H1 (cell line): ENCODE data around the gene AK5. TPM values are rescaled to one million over a fixed set of nuclear protein-coding genes. Genes with fewer than 3 reads are reported as not detected.

Source experiments
- CTCF ChIA-PET: fragments of 300-600 bp; sonication (Branson Sonifier 250); formaldehyde crosslinking; loops from one replicate; lab custom pipeline; 2021; ENCODE audit not compliant: partially characterized antibody; lab: Charles Lee
- POLR2A ChIA-PET: fragments of 300-600 bp; sonication (Branson Sonifier 250); formaldehyde crosslinking; loops from one replicate; lab custom pipeline; 2021; ENCODE audit warnings: inconsistent platforms; ENCODE audit not compliant: partially characterized antibody; lab: Charles Lee
- DNase-seq, 2 experiments: peaks; one replicate each; pipeline versions ENCODE4 v3.0.0 to v3.0.0-alpha.2; 2010 to 2022; ENCODE audit warnings: low spot score in 2 of 2, low read depth in 1 of 2, mixed read lengths in 1 of 2
- FAIRE-seq: peaks from 2 replicates; lab custom pipeline; 2011; peaks lifted over from hg19 to GRCh38; lab: Jason Lieb, UNC
- H2AFZ ChIP-seq: 2 replicates; pipeline ENCODE4 v1.8.1; 2012; ENCODE audit warnings: low read length, inconsistent platforms
- H2AK5ac ChIP-seq: 2 replicates; pipeline ENCODE4 v1.6.1; 2013; ENCODE audit warnings: low read depth, low read length
- H2BK120ac ChIP-seq: replicated peaks from 2 replicates; pipeline ENCODE3; 2013; ENCODE audit warnings: low read depth, low read length, inconsistent platforms
- H2BK12ac ChIP-seq: 2 replicates; pipeline ENCODE4 v1.6.1; 2013; ENCODE audit warnings: low read depth, low read length
- H2BK15ac ChIP-seq: 2 replicates; pipeline ENCODE4 v1.6.1; 2013; ENCODE audit warnings: low read length
- H2BK20ac ChIP-seq: 2 replicates; pipeline ENCODE4 v1.6.1; 2013; ENCODE audit warnings: low read length
- H2BK5ac ChIP-seq: 2 replicates; pipeline ENCODE4 v1.6.1; 2013; ENCODE audit warnings: low read depth, low read length
- H3K14ac ChIP-seq: 2 replicates; pipeline ENCODE4 v1.6.1; 2013; ENCODE audit warnings: inconsistent platforms; ENCODE audit not compliant: insufficient read length
- H3K18ac ChIP-seq: 2 replicates; pipeline ENCODE4 v1.6.1; 2013; ENCODE audit warnings: low read length; ENCODE audit errors: extremely low read depth
- H3K23ac ChIP-seq: 2 replicates; pipeline ENCODE4 v1.6.1; 2013; ENCODE audit warnings: inconsistent platforms; ENCODE audit not compliant: insufficient read length
- H3K23me2 ChIP-seq: 2 replicates; pipeline ENCODE4 v1.6.1; 2013; ENCODE audit warnings: low read depth, low read length
- H3K27ac ChIP-seq: 2 replicates; pipeline ENCODE4 v1.6.1; 2011; ENCODE audit warnings: low read depth, low read length, inconsistent platforms
- H3K27me3 ChIP-seq, 4 experiments: replicated peaks in 1 of 4; 1 replicate in 1 of 4; 2 replicates in 3 of 4; pipeline versions ENCODE4 v1.6.1 to v1.8.1; 2011 to 2013; ENCODE audit warnings: low read length in 3 of 4, mild to moderate bottlenecking in 3 of 4, inconsistent platforms in 2 of 4, mixed read lengths in 2 of 4, moderate library complexity in 1 of 4; ENCODE audit not compliant: control insufficient read depth in 3 of 4, insufficient read depth in 3 of 4; ENCODE audit errors: extremely low read depth in 1 of 4
- H3K36me3 ChIP-seq, 4 experiments: 2 replicates each; pipeline versions ENCODE4 v1.6.1 to v1.8.1; 2011 to 2013; ENCODE audit warnings: mild to moderate bottlenecking in 4 of 4, low read length in 3 of 4, moderate library complexity in 2 of 4, control low read depth in 1 of 4, inconsistent platforms in 1 of 4; ENCODE audit not compliant: insufficient read depth in 4 of 4, control insufficient read depth in 2 of 4
- H3K4ac ChIP-seq: replicated peaks from 2 replicates; pipeline ENCODE3; 2013; ENCODE audit warnings: low read length, low read depth, mixed read lengths, inconsistent platforms; ENCODE audit not compliant: insufficient read length
- H3K4me1 ChIP-seq, 4 experiments: replicated peaks in 1 of 4; 1 replicate in 1 of 4; 2 replicates in 3 of 4; pipeline versions ENCODE4 v1.6.1 to v1.8.1; 2011 to 2013; ENCODE audit warnings: low read length in 3 of 4, inconsistent platforms in 2 of 4, mixed read lengths in 1 of 4; ENCODE audit not compliant: insufficient read depth in 4 of 4, control insufficient read depth in 3 of 4
- H3K4me2 ChIP-seq, 2 experiments: 2 replicates each; pipeline versions ENCODE4 v1.6.1 to v1.8.1; 2011 to 2013; ENCODE audit warnings: low read depth in 2 of 2, low read length in 2 of 2, control low read depth in 1 of 2, inconsistent platforms in 1 of 2, mild to moderate bottlenecking in 1 of 2; ENCODE audit not compliant: insufficient read depth in 1 of 2
- H3K4me3 ChIP-seq, 4 experiments: fragments of 200-600, 300-600 bp in 1 of 4; sonication (generic), shearing (Covaris generic), sonication (Bioruptor Twin) in 1 of 4; 2 replicates each; pipeline versions ENCODE4 v1.5.1 to v1.8.1; 2011 to 2016; ENCODE audit warnings: low read length in 4 of 4, low read depth in 3 of 4, control low read depth in 2 of 4, inconsistent platforms in 2 of 4, mild to moderate bottlenecking in 2 of 4, mixed read lengths in 1 of 4, moderate library complexity in 1 of 4; ENCODE audit not compliant: insufficient read depth in 2 of 4; ENCODE audit errors: extremely low read depth in 1 of 4
- H3K56ac ChIP-seq: replicated peaks from 2 replicates; pipeline ENCODE3; 2013; ENCODE audit warnings: low read depth, mild to moderate bottlenecking, mixed read lengths, low read length, inconsistent platforms; ENCODE audit not compliant: insufficient read length
- H3K79me1 ChIP-seq: 2 replicates; pipeline ENCODE4 v1.6.1; 2013; ENCODE audit warnings: low read depth, low read length, control low read depth
- H3K79me2 ChIP-seq, 2 experiments: 2 replicates each; pipeline versions ENCODE4 v1.6.1 to v1.8.1; 2012 to 2013; ENCODE audit warnings: low read length in 2 of 2, mild to moderate bottlenecking in 2 of 2, inconsistent platforms in 1 of 2; ENCODE audit not compliant: insufficient read depth in 2 of 2, control insufficient read depth in 1 of 2
- H3K9ac ChIP-seq, 4 experiments: replicated peaks in 1 of 4; 1 replicate in 1 of 4; 2 replicates in 3 of 4; pipeline versions ENCODE4 v1.6.1 to v1.8.1; 2011 to 2013; ENCODE audit warnings: low read depth in 3 of 4, low read length in 3 of 4, control low read depth in 2 of 4, mild to moderate bottlenecking in 2 of 4, moderate library complexity in 2 of 4, inconsistent platforms in 1 of 4; ENCODE audit errors: extremely low read depth in 1 of 4
- H3K9me3 ChIP-seq, 2 experiments: 2 replicates each; pipeline versions ENCODE4 v1.6.1 to v1.8.1; 2012 to 2013; ENCODE audit warnings: mild to moderate bottlenecking in 2 of 2, moderate library complexity in 2 of 2, control low read depth in 1 of 2, inconsistent platforms in 1 of 2, low read depth in 1 of 2, low read length in 1 of 2, mixed read lengths in 1 of 2; ENCODE audit not compliant: insufficient read depth in 2 of 2
- H4K20me1 ChIP-seq, 2 experiments: replicated peaks in 1 of 2; 2 replicates each; pipeline versions ENCODE3 to v1.8.1; 2011 to 2013; ENCODE audit warnings: inconsistent platforms in 2 of 2, low read length in 2 of 2, mild to moderate bottlenecking in 1 of 2; ENCODE audit not compliant: insufficient read depth in 2 of 2, control insufficient read depth in 1 of 2
- H4K5ac ChIP-seq: 2 replicates; pipeline ENCODE4 v1.6.1; 2013; ENCODE audit warnings: low read length, low read depth, mixed read lengths, inconsistent platforms; ENCODE audit not compliant: insufficient read length
- H4K8ac ChIP-seq: 2 replicates; pipeline ENCODE4 v1.8.0; 2013; ENCODE audit warnings: mild to moderate bottlenecking, moderate library complexity, low read length, inconsistent platforms; ENCODE audit not compliant: insufficient read depth; ENCODE audit errors: extremely low read depth
- H4K91ac ChIP-seq: replicated peaks from 2 replicates; pipeline ENCODE3; 2013; ENCODE audit warnings: low read length, mixed read lengths, inconsistent platforms; ENCODE audit not compliant: insufficient read length
- ATF2 ChIP-seq: IDR thresholded peaks from 2 replicates; pipeline ENCODE4 v1.6.1; 2012; ENCODE audit warnings: low read length, inconsistent platforms
- CTBP2 ChIP-seq: IDR thresholded peaks from 2 replicates; pipeline ENCODE4 v1.7.0; 2011; ENCODE audit warnings: borderline replicate concordance, mild to moderate bottlenecking, moderate library complexity, mixed read lengths, low read length; ENCODE audit not compliant: insufficient read depth, insufficient read length
- FOSL1 ChIP-seq: IDR thresholded peaks from 2 replicates; pipeline ENCODE4 v1.6.1; 2011; ENCODE audit warnings: mild to moderate bottlenecking, low read depth, low read length, moderate library complexity; ENCODE audit not compliant: insufficient read depth
- HDAC2 ChIP-seq, 2 experiments: fragments of 300-600 bp in 1 of 2; sonication (generic) in 1 of 2; IDR thresholded peaks; 2 replicates each; pipeline ENCODE4 v1.6.1; 2011 to 2012; ENCODE audit warnings: low read depth in 2 of 2, low read length in 2 of 2, mild to moderate bottlenecking in 2 of 2, moderate library complexity in 2 of 2, borderline replicate concordance in 1 of 2, inconsistent platforms in 1 of 2
- JUN ChIP-seq: IDR thresholded peaks from 2 replicates; pipeline ENCODE4 v1.6.1; 2011; ENCODE audit warnings: low read depth, mild to moderate bottlenecking, improper control_type of control experiment, low read length
- KDM4A ChIP-seq: IDR thresholded peaks from one replicate; pipeline ENCODE4 v1.7.1; 2012; ENCODE audit warnings: low read depth, mild to moderate bottlenecking, moderate library complexity, low read length, inconsistent platforms; ENCODE audit not compliant: severe bottlenecking
- RBBP5 ChIP-seq: IDR thresholded peaks from 2 replicates; pipeline ENCODE4 v1.7.1; 2012; ENCODE audit warnings: low read depth, mild to moderate bottlenecking, inconsistent platforms, low read length, moderate library complexity, borderline replicate concordance
- SAP30 ChIP-seq: fragments of 300-600 bp; sonication (generic); IDR thresholded peaks from 2 replicates; pipeline ENCODE4 v1.7.1; 2012; ENCODE audit warnings: low read length, moderate library complexity, mild to moderate bottlenecking, inconsistent platforms; ENCODE audit not compliant: insufficient read depth, insufficient replicate concordance
- polyA plus RNA-seq, 7 experiments: library from polyadenylated mRNA; depleted of rRNA in 3 of 7; stranded (reverse) in 5 of 7; unstranded in 2 of 7; fragments of >200 nt in 5 of 7; fragments of 200-250 nt in 2 of 7; gene quantifications; 1 replicate in 5 of 7; 2 replicates in 1 of 7; 4 replicates in 1 of 7; pipeline versions ENCODE4 v1.2.1 to v1.2.3, GENCODE V29; 2011 to 2013; ENCODE audit warnings: missing spikeins in 2 of 7, mixed read lengths in 2 of 7
- total RNA-seq: library from RNA; stranded (reverse); fragmentation: NEBNext Ultra II Directional; extraction: Animal tissue kit (Norgen Biotek cat#: 25700); gene quantifications from 2 replicates; pipeline ENCODE4 v1.2.1, GENCODE V29; 2021
- TF ChIP-seq, protein P1 (sequence below): IDR thresholded peaks from 2 replicates; pipeline ENCODE4 v1.6.1; 2012; ENCODE audit warnings: inconsistent platforms

Gene AK5
- total and polyA plus RNA-seq, 2 of the 8 experiments (the other 6 are each of a cell fraction or from before 2014, with no cell fraction given) = 2.0 to 7.1 TPM

DNA sequence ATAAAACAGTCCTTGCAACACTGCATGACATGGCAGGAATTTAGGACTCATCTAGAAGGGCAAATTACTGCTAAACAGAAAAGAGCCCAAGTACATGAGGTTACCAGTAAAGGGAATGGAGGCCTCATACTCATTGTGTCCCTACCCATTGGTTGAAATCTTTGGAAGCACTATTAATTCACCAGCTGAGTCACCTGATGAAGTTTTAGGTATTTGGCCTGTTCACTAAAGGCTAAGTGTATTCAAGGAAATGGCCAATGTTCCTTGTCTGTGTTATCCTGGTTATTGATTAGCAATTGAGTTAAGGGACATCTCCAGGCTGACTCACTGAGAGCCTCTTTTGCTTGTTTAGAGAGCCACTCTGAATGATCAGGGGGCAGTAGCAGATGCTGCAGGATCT is 212.2 kb downstream of the AK5 start:
- no peak overlapping the region for H2BK20ac ChIP-seq
- H2BK120ac ChIP-seq = no peak overlapping the region
- DNase-seq (no peak), FAIRE-seq (no peak)
- H3K27ac ChIP-seq = no peak overlapping the region
- H3K4me3 ChIP-seq = no peak overlapping the region
- no peak overlapping the region for H3K4ac ChIP-seq
- H2AK5ac ChIP-seq = no peak overlapping the region
- no peak overlapping the region for H2BK15ac ChIP-seq
- H2BK12ac ChIP-seq = no peak overlapping the region
- H3K14ac ChIP-seq = no peak overlapping the region
- no peaks in the 10 kb centered on the region for H3K27me3 ChIP-seq
- ChIA-PET POLR2A (no interaction called here), CTCF (no interaction called here)
- H2AFZ ChIP-seq = no peak overlapping the region
- H4K5ac ChIP-seq = no peak overlapping the region
- peaks cover 0 to 7% (median 3%) of the 10 kb centered on the region in 4 experiments; a peak in 4 of 7 replicates for H3K4me1 ChIP-seq
- H3K23me2 ChIP-seq = no peaks in the 10 kb centered on the region
- H4K8ac ChIP-seq = no peak overlapping the region
- H3K9ac ChIP-seq = no peak overlapping the region
- H4K91ac ChIP-seq = no peak overlapping the region
- no peaks in the 10 kb centered on the region for H3K79me1 ChIP-seq
- no peak overlapping the region for H3K4me2 ChIP-seq
- H3K56ac ChIP-seq = no peak overlapping the region
- no peaks in the 10 kb centered on the region for H4K20me1 ChIP-seq
- H3K9me3 ChIP-seq = peaks cover 0 to 3% of the 10 kb centered on the region in 2 experiments; a peak in 1 of 4 replicates
- no peak overlapping the region for H2BK5ac ChIP-seq
- no peak overlapping the region for H3K18ac ChIP-seq
- H3K23ac ChIP-seq = no peak overlapping the region
- no peaks in the 10 kb centered on the region for H3K36me3 ChIP-seq
- no peaks in the 10 kb centered on the region for H3K79me2 ChIP-seq
- TF ChIP-seq, protein P1, sequence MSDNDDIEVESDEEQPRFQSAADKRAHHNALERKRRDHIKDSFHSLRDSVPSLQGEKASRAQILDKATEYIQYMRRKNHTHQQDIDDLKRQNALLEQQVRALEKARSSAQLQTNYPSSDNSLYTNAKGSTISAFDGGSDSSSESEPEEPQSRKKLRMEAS = no peak
- TF ChIP-seq SAP30 (no peak), ATF2 (no peak), JUN (no peak), KDM4A (no peak), RBBP5 (no peak), HDAC2 (IDR thresholded peaks at IDR 0.05; ENCODE audit: borderline replicate concordance in 1 of 2, low read depth in 2 of 2, low read length in 2 of 2) (no peak), CTBP2 (no peak), FOSL1 (no peak)
